Thoracic aorta (tissue), 2 donors: ENCODE data around the gene MXI1. TPM values are rescaled to one million over a fixed set of nuclear protein-coding genes. Genes with fewer than 3 reads are reported as not detected.

Source experiments
- ATAC-seq: fragments of 150-250 bp; one replicate; pipeline ENCODE4 v1.8.0; 2017; ENCODE audit warnings: low read depth; ENCODE audit not compliant: insufficient number of reproducible peaks, low FRiP score
- DNase-seq: peaks from one replicate; pipeline ENCODE4 v3.0.0-alpha.2; 2020; ENCODE audit warnings: low spot score
- H3K27ac ChIP-seq, 2 donors: fragments of 200-600 bp; sonication (generic); 1 replicate in 1 of 2; 2 replicates in 1 of 2; pipeline ENCODE4 v1.5.1; 2016; ENCODE audit warnings: mild to moderate bottlenecking in 2 of 2, moderate library complexity in 2 of 2
- H3K27me3 ChIP-seq: fragments of 200-600 bp; sonication (generic); replicated peaks from 2 replicates; pipeline ENCODE4 v1.6.0; 2016; ENCODE audit warnings: mild to moderate bottlenecking; ENCODE audit not compliant: insufficient read depth
- H3K36me3 ChIP-seq: fragments of 200-600 bp; sonication (generic); one replicate; pipeline ENCODE4 v1.5.1; 2016
- H3K4me1 ChIP-seq, 2 donors: fragments of 200-600 bp; sonication (generic); 1 replicate in 1 of 2; 2 replicates in 1 of 2; pipeline versions ENCODE4 v1.5.1 to v1.6.0; 2016; ENCODE audit warnings: low read depth in 2 of 2, mild to moderate bottlenecking in 1 of 2; ENCODE audit not compliant: control insufficient read depth in 1 of 2
- H3K4me3 ChIP-seq: fragments of 200-600 bp; sonication (generic); 2 replicates; pipeline ENCODE4 v1.5.1; 2016; ENCODE audit warnings: mild to moderate bottlenecking
- H3K9me3 ChIP-seq: fragments of 200-600 bp; sonication (generic); 2 replicates; pipeline ENCODE4 v1.5.1; 2016
- CTCF ChIP-seq: fragments of 200-600 bp; sonication (generic); IDR thresholded peaks from one replicate; pipeline ENCODE4 v1.5.1; 2019; ENCODE audit warnings: antibody characterized with exemption
- total RNA-seq, 2 donors: library from RNA; depleted of rRNA; stranded (reverse); fragments of >200 nt; gene quantifications; one replicate each; pipeline versions ENCODE4 v1.1.0 to v1.2.3, GENCODE V29; 2016

The MXI1 gene
- total RNA-seq, 2 donors from 2014 or later: 87.7 to 92.8 TPM

- no peak overlapping the region for H3K4me3 ChIP-seq
- no peak for DNase-seq
- no peak overlapping the region for H3K27ac ChIP-seq
- no peak for TF ChIP-seq CTCF
- no peaks in the 10 kb centered on the region for H3K27me3 ChIP-seq
- H3K9me3 ChIP-seq: no peaks in the 10 kb centered on the region
- peaks cover 0 to 11% of the 10 kb centered on the region in 2 donors for H3K4me1 ChIP-seq
- ATAC-seq: no peak
- no peaks in the 10 kb centered on the region for H3K36me3 ChIP-seq
Measured at GRCh38 chr10:110169586-110169985, 37.8 kb upstream of the MXI1 start.

- Histone ChIP-seq H3K27me3 (no peaks in the 10 kb centered on the region), H3K4me3 (peak overlapping the region; percentile 14), H3K36me3 (no peaks in the 10 kb centered on the region), H3K27ac (no peak overlapping the region), H3K4me1 (peaks cover 0 to 11% of the 10 kb centered on the region in 2 donors), H3K9me3 (no peaks in the 10 kb centered on the region)
- no peak for ATAC-seq
- no peak for TF ChIP-seq CTCF
- no peak for DNase-seq
Measured at GRCh38 chr10:110170142-110170971, 37.0 kb upstream of the MXI1 start.

- Histone ChIP-seq H3K4me3 (no peak overlapping the region), H3K27me3 (no peaks in the 10 kb centered on the region), H3K9me3 (no peaks in the 10 kb centered on the region), H3K27ac (no peak overlapping the region), H3K36me3 (no peaks in the 10 kb centered on the region), H3K4me1 (peaks cover 0 to 11% of the 10 kb centered on the region in 2 donors)
- DNase-seq: no peak
- no peak for ATAC-seq
- TF ChIP-seq CTCF: no peak
Measured at GRCh38 chr10:110171032-110171431, 36.4 kb upstream of the MXI1 start.

GRCh38 chr10:110172155-110172554 lies 35.2 kb upstream of the MXI1 start:
- H3K4me3 ChIP-seq: no peak overlapping the region
- no peak overlapping the region for H3K27ac ChIP-seq
- ATAC-seq: no peak
- H3K4me1 ChIP-seq: peaks cover 3 to 11% of the 10 kb centered on the region in 2 donors
- DNase-seq: no peak
- TF ChIP-seq CTCF: no peak
- no peaks in the 10 kb centered on the region for H3K9me3 ChIP-seq
- no peaks in the 10 kb centered on the region for H3K27me3 ChIP-seq
- H3K36me3 ChIP-seq: no peaks in the 10 kb centered on the region

GRCh38 chr10:110174201-110174600 lies 33.2 kb upstream of the MXI1 start:
- H3K9me3 ChIP-seq: no peaks in the 10 kb centered on the region
- ATAC-seq (no peak), DNase-seq (no peak)
- TF ChIP-seq CTCF: no peak
- H3K4me1 ChIP-seq: peaks cover 0 to 3% of the 10 kb centered on the region in 2 donors
- H3K27ac ChIP-seq: no peak overlapping the region
- H3K36me3 ChIP-seq: no peaks in the 10 kb centered on the region
- H3K4me3 ChIP-seq: no peak overlapping the region
- H3K27me3 ChIP-seq: no peaks in the 10 kb centered on the region
